COLO668 (cell line): Measurements from ENCODE around the gene AMPD3.

Source experiments
- DNase-seq: peaks from one replicate; lab custom pipeline; 2025; ENCODE audit not compliant: unreplicated experiment; lab: John Stamatoyannopoulos, UW

AMPD3 gene

GRCh38 chr11:10454878-10455631, at the start of gene AMPD3:
TSS of gene AMPD3 (plus strand) at chr11:10455264. CDS start at chr11:10461520, 6,256 bp downstream.
- DNase-seq = peak; percentile 84

- DNase-seq = peak; percentile 57
These were observed 49.0 kb upstream of the AMPD3 start for GRCh38 chr11:10405865-10406592.

- no peak for DNase-seq
These were observed 48.0 kb upstream of the AMPD3 start for GRCh38 chr11:10407055-10407454.

GRCh38 chr11:10407749-10408685, 47.0 kb upstream of the AMPD3 start:
- no peak for DNase-seq

- DNase-seq = no peak
These were observed 45.8 kb upstream of the AMPD3 start for GRCh38 chr11:10409207-10409661.

GRCh38 chr11:10410106-10410843, 44.8 kb upstream of the AMPD3 start:
- no peak for DNase-seq

GRCh38 chr11:10410844-10411200, 44.2 kb upstream of the AMPD3 start:
- no peak for DNase-seq

- no peak for DNase-seq
These were observed 42.8 kb upstream of the AMPD3 start for GRCh38 chr11:10412266-10412665.

GRCh38 chr11:10413268-10413667, 41.8 kb upstream of the AMPD3 start:
- peak; percentile 31 for DNase-seq

GRCh38 chr11:10414181-10414580, 40.9 kb upstream of the AMPD3 start:
- DNase-seq = no peak

- no peak for DNase-seq
These were observed 40.4 kb upstream of the AMPD3 start for GRCh38 chr11:10414659-10415058.

- no peak for DNase-seq
These were observed 39.2 kb upstream of the AMPD3 start for GRCh38 chr11:10415817-10416392.

- no peak for DNase-seq
These were observed 36.7 kb upstream of the AMPD3 start for GRCh38 chr11:10418259-10418949.

GRCh38 chr11:10418950-10419310, 36.1 kb upstream of the AMPD3 start:
- DNase-seq = no peak

GRCh38 chr11:10426475-10426874, 28.6 kb upstream of the AMPD3 start:
- no peak for DNase-seq

- DNase-seq = no peak
These were observed 26.6 kb upstream of the AMPD3 start for GRCh38 chr11:10428453-10428852.

GRCh38 chr11:10429526-10429925, 25.5 kb upstream of the AMPD3 start:
- DNase-seq = no peak

- DNase-seq = no peak
These were observed 22.6 kb upstream of the AMPD3 start for GRCh38 chr11:10432493-10432892.

GRCh38 chr11:10432971-10433370, 22.1 kb upstream of the AMPD3 start:
- no peak for DNase-seq

- DNase-seq = no peak
These were observed 18.8 kb upstream of the AMPD3 start for GRCh38 chr11:10436224-10436623.
